Erythroblast (primary cell): Measurements from ENCODE around the gene ZEB2.

Experiments used
- GATA1 ChIP-seq: IDR thresholded peaks from 2 replicates; pipeline ENCODE4 v1.6.1; 2011; ENCODE audit warnings: low read depth, mild to moderate bottlenecking, control low read depth, low read length, moderate library complexity
- POLR2A ChIP-seq: IDR thresholded peaks from 2 replicates; pipeline ENCODE4 v1.6.1; 2011; ENCODE audit warnings: mild to moderate bottlenecking, low read length

DNA sequence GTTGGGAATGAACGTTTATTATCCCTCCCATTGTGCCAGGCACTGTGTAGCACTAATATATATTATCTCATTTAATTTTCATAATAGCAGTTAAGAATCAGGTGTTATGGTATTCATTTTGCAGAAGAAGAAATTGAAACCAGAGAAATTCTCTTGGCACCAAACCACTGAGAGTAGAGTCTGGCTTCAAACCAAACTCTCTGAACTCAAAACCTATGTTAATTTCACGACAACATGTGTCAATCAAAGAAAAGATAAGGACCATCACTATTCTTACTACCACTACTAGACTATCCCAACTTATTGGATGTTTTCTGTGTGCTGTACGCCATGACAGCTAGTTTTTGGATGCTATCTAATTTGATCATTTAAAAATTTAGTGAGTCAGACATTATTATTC is 24.1 kb upstream of the ZEB2 start:
- TF ChIP-seq POLR2A: no peak
- no peak for TF ChIP-seq GATA1
